ENCODE results near the gene PLEKHA7. TPM values are rescaled to one million over a fixed set of nuclear protein-coding genes. Genes with fewer than 3 reads are reported as not detected.

PLEKHA7 gene
- total and polyA plus RNA-seq, 8 donors, result 12.8 to 82.3 (median 46.6) TPM

- Histone ChIP-seq H3K4me1 (peaks cover 0 to 19% (median 6%) of the 10 kb centered on the region in 4 donors), H3K27ac (no peak overlapping the region), H3K36me3 (peaks cover 58 to 100% (median 100%) of the 10 kb centered on the region in 4 donors), H3K27me3 (no peaks in the 10 kb centered on the region), H3K4me3 (no peak overlapping the region), H3K9me3 (no peaks in the 10 kb centered on the region)
- no peak for DNase-seq
- TF ChIP-seq POLR2A (IDR thresholded peaks at IDR 0.05) (no peak), POLR2AphosphoS5 (IDR thresholded peaks at IDR 0.05) (no peak), EP300 (IDR thresholded peaks at IDR 0.05) (no peak), CTCF (IDR thresholded peaks at IDR 0.05) (no peak)
- intact Hi-C loops (cut with DNase I; ENCODE audit: low total_unique reads), result no loop called here
- WGBS, 5 donors, result 8 to 100% (median 81%) methylated on average over 1 of the region's 1 CpG
These were observed 263.8 kb downstream of the PLEKHA7 start for GRCh38 chr11:16750417-16750816.

- peaks cover 0 to 26% (median 11%) of the 10 kb centered on the region in 4 donors for H3K4me1 ChIP-seq
These were observed 264.5 kb downstream of the PLEKHA7 start for GRCh38 chr11:16749666-16750065.

GRCh38 chr11:16749092-16749491, 265.1 kb downstream of the PLEKHA7 start:
- TF ChIP-seq CTCF (IDR thresholded peaks at IDR 0.05), result no peak
- no peak for TF ChIP-seq POLR2A (IDR thresholded peaks at IDR 0.05)
- TF ChIP-seq EP300 (IDR thresholded peaks at IDR 0.05), result no peak
- no peak for TF ChIP-seq POLR2AphosphoS5 (IDR thresholded peaks at IDR 0.05)
- Histone ChIP-seq H3K36me3 (peaks cover 61 to 100% (median 99%) of the 10 kb centered on the region in 4 donors), H3K4me1 (peaks cover 0 to 32% (median 16%) of the 10 kb centered on the region in 4 donors), H3K4me3 (no peak overlapping the region), H3K27ac (no peak overlapping the region), H3K9me3 (no peaks in the 10 kb centered on the region), H3K27me3 (no peaks in the 10 kb centered on the region)
- DNase-seq, result no peak
- WGBS, 5 donors, result 95 to 100% (median 96%) methylated on average over 1 of the region's 1 CpG
- intact Hi-C loops (cut with DNase I; ENCODE audit: low total_unique reads), result no loop called here

More at GRCh38 chr11:16749666-16750065, 264.5 kb downstream of the PLEKHA7 start:
- H3K36me3 ChIP-seq, result peaks cover 63 to 100% (median 100%) of the 10 kb centered on the region in 4 donors
- intact Hi-C loops (cut with DNase I; ENCODE audit: low total_unique reads), result no loop called here
- WGBS, 5 donors, result 56 to 78% (median 65%) methylated on average over 2 of the region's 2 CpGs
- no peaks in the 10 kb centered on the region for H3K27me3 ChIP-seq
- DNase-seq, result no peak
- no peak overlapping the region for H3K4me3 ChIP-seq
- no peak overlapping the region for H3K27ac ChIP-seq
- no peak for TF ChIP-seq POLR2AphosphoS5 (IDR thresholded peaks at IDR 0.05)
- no peak for TF ChIP-seq POLR2A (IDR thresholded peaks at IDR 0.05)
- no peak for TF ChIP-seq CTCF (IDR thresholded peaks at IDR 0.05)
- H3K9me3 ChIP-seq, result no peaks in the 10 kb centered on the region

- Histone ChIP-seq H3K27ac (no peak overlapping the region), H3K9me3 (no peaks in the 10 kb centered on the region), H3K27me3 (no peaks in the 10 kb centered on the region), H3K4me3 (no peak overlapping the region), H3K36me3 (peaks cover 33 to 77% (median 74%) of the 10 kb centered on the region in 4 donors), H3K4me1 (peaks cover 21 to 62% (median 43%) of the 10 kb centered on the region in 4 donors)
- no peak for DNase-seq
- WGBS, 5 donors, result 59 to 87% (median 82%) methylated on average over 2 of the region's 2 CpGs
- TF ChIP-seq EP300 (IDR thresholded peaks at IDR 0.05) (no peak), CTCF (IDR thresholded peaks at IDR 0.05) (no peak), POLR2A (IDR thresholded peaks at IDR 0.05) (no peak), POLR2AphosphoS5 (IDR thresholded peaks at IDR 0.05) (no peak)
- intact Hi-C loops (cut with DNase I; ENCODE audit: low total_unique reads), result no loop called here
These were observed 268.1 kb downstream of the PLEKHA7 start for GRCh38 chr11:16745950-16746605.
